AG04450 (cell line): ENCODE measurements around the gene ANKHD1. TPM values are rescaled to one million over a fixed set of nuclear protein-coding genes. Genes with fewer than 3 reads are reported as not detected.
"Not testable (repeated sequence)": the region's sequence is repeated elsewhere in the genome, so short reads cannot be mapped to it uniquely, and the experiment has no call there.

Experiments
- CTCF ChIA-PET: fragments of 300-600, 350-600 bp; formaldehyde crosslinking; extraction: SDS; loops from one replicate; lab custom pipeline; 2022; ENCODE audit warnings: antibody characterized with exemption, inconsistent platforms; lab: Charles Lee
- POLR2A ChIA-PET: fragments of 350-600 bp; formaldehyde crosslinking; extraction: SDS; loops from one replicate; lab custom pipeline; 2021; ENCODE audit warnings: antibody characterized with exemption, inconsistent platforms; lab: Yijun Ruan, JAX
- DNase-seq: peaks from one replicate; pipeline ENCODE4 v3.0.0-alpha.2; 2011; ENCODE audit warnings: low read depth, low spot score
- H3K27ac ChIP-seq: one replicate; pipeline ENCODE4 v1.5.1; 2012; ENCODE audit warnings: low read depth, low read length, control low read depth
- H3K27me3 ChIP-seq: one replicate; pipeline ENCODE4 v1.6.0; 2012; ENCODE audit warnings: low read length; ENCODE audit not compliant: control insufficient read depth, insufficient read depth
- H3K4me3 ChIP-seq: 2 replicates; pipeline ENCODE4 v1.5.1; 2011; ENCODE audit warnings: mild to moderate bottlenecking, low read depth, low read length, control low read depth
- H3K9me3 ChIP-seq: 2 replicates; pipeline ENCODE4 v1.5.1; 2012; ENCODE audit warnings: low read length; ENCODE audit not compliant: control insufficient read depth, insufficient read depth
- polyA plus RNA-seq: library from polyadenylated mRNA; depleted of rRNA; stranded (reverse); fragments of >200 nt; gene quantifications from 2 replicates; pipeline ENCODE4 v1.2.3, GENCODE V29; 2011
- TF ChIP-seq, protein P1 (sequence below): IDR thresholded peaks from 2 replicates; pipeline ENCODE4 v1.5.1; 2011; ENCODE audit warnings: low read depth, low read length, control low read depth, inconsistent platforms

ANKHD1 gene
- polyA plus RNA-seq, 1 experiment = 56.6 TPM

GRCh38 chr5:140413230-140413629 lies 11.6 kb downstream of the ANKHD1 start:
- TF ChIP-seq, protein P1, sequence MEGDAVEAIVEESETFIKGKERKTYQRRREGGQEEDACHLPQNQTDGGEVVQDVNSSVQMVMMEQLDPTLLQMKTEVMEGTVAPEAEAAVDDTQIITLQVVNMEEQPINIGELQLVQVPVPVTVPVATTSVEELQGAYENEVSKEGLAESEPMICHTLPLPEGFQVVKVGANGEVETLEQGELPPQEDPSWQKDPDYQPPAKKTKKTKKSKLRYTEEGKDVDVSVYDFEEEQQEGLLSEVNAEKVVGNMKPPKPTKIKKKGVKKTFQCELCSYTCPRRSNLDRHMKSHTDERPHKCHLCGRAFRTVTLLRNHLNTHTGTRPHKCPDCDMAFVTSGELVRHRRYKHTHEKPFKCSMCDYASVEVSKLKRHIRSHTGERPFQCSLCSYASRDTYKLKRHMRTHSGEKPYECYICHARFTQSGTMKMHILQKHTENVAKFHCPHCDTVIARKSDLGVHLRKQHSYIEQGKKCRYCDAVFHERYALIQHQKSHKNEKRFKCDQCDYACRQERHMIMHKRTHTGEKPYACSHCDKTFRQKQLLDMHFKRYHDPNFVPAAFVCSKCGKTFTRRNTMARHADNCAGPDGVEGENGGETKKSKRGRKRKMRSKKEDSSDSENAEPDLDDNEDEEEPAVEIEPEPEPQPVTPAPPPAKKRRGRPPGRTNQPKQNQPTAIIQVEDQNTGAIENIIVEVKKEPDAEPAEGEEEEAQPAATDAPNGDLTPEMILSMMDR = no peak
- no peak overlapping the region for H3K4me3 ChIP-seq
- no peaks in the 10 kb centered on the region for H3K9me3 ChIP-seq
- H3K27me3 ChIP-seq = no peaks in the 10 kb centered on the region
- H3K27ac ChIP-seq = no peak overlapping the region
- no peak for DNase-seq
- POLR2A ChIA-PET = no interaction called here
- CTCF ChIA-PET = no interaction called here

GRCh38 chr5:140417235-140417634 lies 15.6 kb downstream of the ANKHD1 start:
- CTCF ChIA-PET = interaction anchor here (0.5 to 0.9 kb wide), 2 partner anchors 43 to 44 kb away, joined by 3 read pairs; no protein-coding TSS in a partner anchor

GRCh38 chr5:140418862-140419520 lies 17.4 kb downstream of the ANKHD1 start:
- Histone ChIP-seq H3K27ac (no peak overlapping the region), H3K9me3 (no peaks in the 10 kb centered on the region), H3K4me3 (no peak overlapping the region), H3K27me3 (no peaks in the 10 kb centered on the region)
- CTCF ChIA-PET = no interaction called here
- no peak for DNase-seq
- POLR2A ChIA-PET = no interaction called here
- TF ChIP-seq, protein P1 = no peak

More at GRCh38 chr5:140417235-140417634, 15.6 kb downstream of the ANKHD1 start:
- Histone ChIP-seq H3K27me3 (no peaks in the 10 kb centered on the region), H3K4me3 (no peak overlapping the region), H3K27ac (no peak overlapping the region), H3K9me3 (no peaks in the 10 kb centered on the region)
- no peak for DNase-seq
- TF ChIP-seq, protein P1 = no peak
- POLR2A ChIA-PET = no interaction called here

DNA sequence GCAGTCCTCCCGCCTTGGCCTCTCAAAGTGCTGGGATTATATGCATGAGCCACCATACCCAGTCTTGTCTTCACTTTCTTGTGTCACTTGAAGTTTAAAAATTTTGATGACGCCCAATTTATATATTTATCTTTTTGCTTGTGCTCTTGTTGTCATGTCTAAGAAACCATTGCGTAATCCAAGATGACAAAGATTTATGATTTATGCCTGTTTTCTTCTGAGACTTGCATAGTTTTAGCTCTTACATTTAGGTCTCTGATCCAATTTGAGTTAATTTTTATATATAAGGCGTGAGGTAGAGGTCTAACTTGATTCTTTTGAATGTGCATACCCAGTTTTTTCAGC lies 18.6 kb downstream of the ANKHD1 start:
- Histone ChIP-seq H3K9me3 (no peaks in the 10 kb centered on the region), H3K4me3 (no peak overlapping the region), H3K27me3 (no peaks in the 10 kb centered on the region), H3K27ac (no peak overlapping the region)
- POLR2A ChIA-PET = no interaction called here
- CTCF ChIA-PET = interaction anchor here (0.6 kb wide), 1 partner anchor 556 kb away, joined by 3 read pairs; no protein-coding TSS in a partner anchor
- DNase-seq = no peak
- TF ChIP-seq, protein P1 = no peak

DNA sequence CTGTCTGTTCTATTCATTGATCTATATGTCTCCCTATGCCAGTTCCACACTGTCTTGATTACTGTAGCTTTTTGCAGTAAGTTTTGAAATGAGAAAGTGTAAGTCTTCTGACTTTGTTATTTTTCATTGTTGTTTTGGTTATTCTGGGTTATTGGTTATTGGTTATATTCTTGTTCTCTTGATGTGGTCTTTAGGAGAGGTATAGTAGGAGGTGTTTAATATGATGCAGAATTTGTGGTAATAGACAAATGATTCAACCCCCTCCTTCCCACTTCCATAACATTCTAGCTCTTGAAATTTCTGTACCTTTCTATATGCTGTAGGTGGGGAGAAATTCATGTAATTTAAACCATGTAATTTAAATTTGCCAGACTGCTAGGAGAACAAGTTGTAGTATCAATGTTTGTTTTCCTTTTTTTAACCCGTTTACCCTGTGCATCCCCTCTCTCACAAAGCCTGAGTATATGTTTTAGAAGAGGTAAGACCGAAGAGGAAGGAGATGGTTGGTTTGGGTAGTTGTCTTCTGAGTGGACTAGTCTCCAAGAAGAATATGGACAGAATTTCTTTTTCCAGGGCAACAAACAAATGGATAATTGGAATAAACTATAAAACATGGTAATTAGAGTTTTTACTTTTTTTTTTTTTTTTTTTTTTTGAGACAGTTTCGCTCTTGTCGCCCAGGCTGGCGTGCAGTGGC lies 19.2 kb downstream of the ANKHD1 start:
- POLR2A ChIA-PET = no interaction called here
- Histone ChIP-seq H3K27me3 (no peaks in the 10 kb centered on the region), H3K27ac (no peak overlapping the region), H3K9me3 (no peaks in the 10 kb centered on the region), H3K4me3 (no peak overlapping the region)
- TF ChIP-seq, protein P1 = no peak
- CTCF ChIA-PET = no interaction called here
- DNase-seq = no peak

- H3K27ac ChIP-seq, DNase-seq, H3K9me3 ChIP-seq, CTCF ChIA-PET, POLR2A ChIA-PET, H3K4me3 ChIP-seq, H3K27me3 ChIP-seq: not testable (repeated sequence)
Measured at GRCh38 chr5:140421375-140421774, 19.7 kb downstream of the ANKHD1 start.
